Coronary artery (tissue), 2 donors: ENCODE results near the gene BIRC7.

Experiments
- DNase-seq: peaks from one replicate; pipeline ENCODE4 v3.0.0-alpha.2; 2017; ENCODE audit warnings: low spot score
- H3K27ac ChIP-seq, 2 donors: fragments of 200-600 bp; sonication (generic); one replicate each; pipeline ENCODE4 v1.5.1; 2016 to 2019
- H3K4me3 ChIP-seq: fragments of 200-600 bp; sonication (generic); 2 replicates; pipeline ENCODE4 v1.5.1; 2016; ENCODE audit warnings: mild to moderate bottlenecking, moderate library complexity
- CTCF ChIP-seq: fragments of 200-600 bp; sonication (generic); IDR thresholded peaks from one replicate; pipeline ENCODE4 v1.5.1; 2019; ENCODE audit warnings: antibody characterized with exemption

BIRC7 gene

DNA sequence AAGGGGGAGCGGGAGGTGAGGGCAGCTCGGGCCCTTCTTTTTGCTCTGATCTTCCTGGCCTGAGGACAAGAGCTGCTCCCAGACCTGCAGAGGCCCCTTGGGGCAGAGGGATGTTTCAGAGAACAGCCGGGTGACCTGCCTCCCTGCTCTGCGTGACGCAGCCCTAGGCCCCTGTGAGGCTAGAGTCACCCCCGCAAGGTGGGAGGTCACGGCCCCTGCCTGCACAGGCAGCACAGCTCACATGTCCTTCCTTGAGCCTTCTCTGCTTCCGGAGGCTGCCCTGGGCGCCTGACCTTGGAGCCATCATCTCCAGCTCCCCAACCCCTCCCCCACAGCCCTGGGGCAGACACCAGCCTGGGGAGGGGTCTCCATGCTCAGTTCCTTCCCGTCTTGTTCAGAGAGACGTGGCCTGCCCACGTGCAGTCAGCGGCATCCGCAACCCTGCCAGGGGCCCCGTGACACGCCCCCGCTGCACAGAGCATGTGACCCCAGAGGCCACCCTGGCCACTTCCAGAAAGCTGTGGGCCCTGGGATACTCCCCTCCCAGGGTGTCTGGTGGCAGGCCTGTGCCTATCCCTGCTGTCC, at the start of gene BIRC7:
BIRC7 (plus strand) TSS at position 507 of the 585 bp plus-strand sequence. CDS start 192 bp downstream, outside the sequence.
- TF ChIP-seq CTCF = no peak
- Histone ChIP-seq H3K4me3 (no peak within 1 kb of the TSS), H3K27ac (no peak within 1 kb of the TSS)
- no peak for DNase-seq

- Histone ChIP-seq H3K27ac (no peak overlapping the region), H3K4me3 (no peak overlapping the region)
- DNase-seq = no peak
- no peak for TF ChIP-seq CTCF
Observed at GRCh38 chr20:63186084-63186483, 49.6 kb upstream of the BIRC7 start.

DNA sequence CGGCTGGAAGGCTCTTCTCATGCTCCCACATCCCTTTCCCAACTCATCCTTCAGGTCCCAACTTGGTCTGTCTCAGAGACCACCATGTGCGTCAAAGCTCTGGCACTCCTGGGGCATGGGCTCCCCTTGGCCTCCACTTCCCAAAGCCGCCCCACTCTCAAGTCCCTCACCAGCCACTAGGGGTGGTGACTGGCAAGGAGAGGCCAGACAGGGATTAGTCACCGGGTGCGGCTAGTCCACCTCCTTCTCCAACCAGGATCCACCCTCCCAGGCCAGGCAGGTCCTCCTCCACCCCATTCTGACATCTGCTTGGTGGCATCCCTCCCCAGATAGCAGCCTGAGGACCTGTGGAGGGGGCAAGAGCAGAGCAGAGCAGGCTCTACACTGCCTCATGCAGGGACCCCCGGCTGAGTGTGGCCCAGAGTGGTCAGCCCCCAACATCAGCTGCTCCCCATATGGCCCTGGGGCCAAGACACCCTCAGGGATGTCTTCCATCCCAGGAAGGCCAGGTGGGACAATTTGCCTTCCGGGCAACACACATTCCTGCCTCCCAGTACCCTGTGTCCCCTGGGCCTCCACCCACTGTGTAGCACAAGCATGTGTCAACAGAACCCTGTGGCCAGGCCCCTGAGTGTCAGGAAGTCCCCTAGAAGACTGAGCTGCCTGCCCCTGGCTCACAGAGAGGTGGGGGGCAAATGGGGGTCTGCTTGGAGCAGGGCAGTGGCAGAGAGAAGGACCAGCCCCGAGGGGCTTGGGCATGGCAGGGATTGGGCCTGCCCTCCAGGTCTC, 49.0 kb upstream of the BIRC7 start:
- H3K4me3 ChIP-seq = no peak overlapping the region
- DNase-seq = no peak
- H3K27ac ChIP-seq = no peak overlapping the region
- no peak for TF ChIP-seq CTCF

DNA sequence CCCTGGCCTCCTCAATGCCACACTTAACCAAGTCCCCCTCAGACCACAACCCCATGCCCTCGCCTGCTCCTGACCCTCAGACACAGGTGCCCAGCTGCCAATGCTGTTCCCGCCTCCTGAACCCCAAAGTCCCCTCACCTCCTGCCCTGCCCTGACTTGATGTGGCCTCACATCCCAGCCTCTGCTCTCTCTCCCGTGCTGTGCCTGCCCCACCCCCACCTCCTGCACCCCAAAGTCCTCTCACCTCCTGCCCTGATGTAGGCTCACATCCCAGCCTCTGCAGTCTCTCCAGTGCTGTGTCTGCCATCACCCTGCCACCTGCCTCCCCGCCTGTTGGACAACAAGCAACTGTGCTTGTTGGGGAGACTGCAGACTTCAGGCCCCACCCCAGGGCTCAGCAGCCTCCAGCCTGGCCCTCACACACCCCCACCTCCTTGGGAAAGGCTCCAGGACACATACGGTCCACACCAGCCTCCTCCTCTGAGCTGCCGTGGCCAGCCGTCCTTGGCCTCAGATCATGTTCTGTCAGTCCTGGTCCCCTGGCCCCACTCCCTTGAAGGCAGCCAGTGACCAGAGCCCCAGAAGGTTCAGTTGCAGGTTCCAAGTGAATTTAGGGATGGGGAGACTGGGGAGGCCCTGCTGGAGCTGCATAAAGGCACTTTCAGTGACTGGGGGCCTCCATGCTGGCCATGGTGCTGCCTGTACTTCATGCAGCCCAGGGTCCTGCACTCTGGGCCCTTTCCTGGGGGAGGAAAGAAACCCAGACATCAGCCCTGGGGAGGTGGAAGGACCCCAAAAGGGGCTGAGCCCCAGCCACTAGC, 48.2 kb upstream of the BIRC7 start:
- Histone ChIP-seq H3K4me3 (no peak overlapping the region), H3K27ac (no peak overlapping the region)
- no peak for TF ChIP-seq CTCF
- no peak for DNase-seq

DNA sequence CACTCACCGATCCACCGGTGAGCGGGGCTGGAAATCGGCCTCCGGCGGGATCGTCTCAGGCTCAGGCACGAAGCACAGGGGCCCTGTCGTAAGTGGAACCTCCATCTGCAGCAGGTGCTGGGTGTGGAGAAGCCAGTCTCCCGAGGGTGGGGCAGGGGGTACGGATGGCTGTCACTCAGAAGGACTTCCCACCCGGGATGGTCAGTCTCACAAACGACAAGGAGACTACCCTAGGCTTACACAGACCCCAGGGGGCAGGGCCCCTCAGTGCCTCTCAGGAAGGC, 47.6 kb upstream of the BIRC7 start:
- no peak for TF ChIP-seq CTCF
- Histone ChIP-seq H3K4me3 (no peak overlapping the region), H3K27ac (no peak overlapping the region)
- DNase-seq = no peak

DNA sequence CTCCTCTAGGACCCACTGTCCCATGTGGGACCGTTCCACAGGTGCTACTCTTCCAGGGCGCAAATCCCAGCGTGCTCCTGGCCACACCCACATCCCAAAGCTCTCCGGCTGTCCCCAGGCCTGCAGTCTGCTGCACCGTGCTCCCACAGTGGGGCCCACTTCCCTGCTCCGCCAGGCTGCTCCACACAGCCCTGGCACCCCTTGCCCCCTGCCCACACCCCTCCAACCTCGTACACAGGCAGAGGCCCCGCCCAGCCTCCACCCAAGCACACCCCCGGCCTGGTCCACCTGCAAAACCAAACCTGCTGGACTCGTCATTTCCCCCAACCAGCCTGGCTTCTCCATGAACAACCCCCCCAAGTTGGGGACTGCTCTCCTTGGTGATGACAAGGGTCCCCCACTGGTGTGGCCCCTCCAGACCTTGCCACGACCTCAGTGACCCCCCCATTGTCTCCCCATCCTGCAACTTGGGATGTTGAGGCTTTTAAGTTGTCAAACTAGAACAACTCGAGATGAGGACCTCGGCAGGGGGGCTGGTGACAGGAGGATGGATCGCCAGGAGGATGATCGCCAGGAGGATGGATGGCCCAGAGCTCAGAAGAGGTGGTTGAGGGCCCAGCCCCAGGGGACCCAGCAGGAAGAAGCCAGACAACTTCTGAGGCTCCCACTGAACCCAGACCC, 46.9 kb upstream of the BIRC7 start:
- no peak for DNase-seq
- no peak for TF ChIP-seq CTCF
- Histone ChIP-seq H3K4me3 (no peak overlapping the region), H3K27ac (no peak overlapping the region)
